ENCODE data around the gene ACAP3. TPM values are rescaled to one million over a fixed set of nuclear protein-coding genes. Genes with fewer than 3 reads are reported as not detected.

The ACAP3 gene
- total RNA-seq, 3 donors from 2014 or later = 19.7 to 33.4 (median 26.9) TPM

DNA sequence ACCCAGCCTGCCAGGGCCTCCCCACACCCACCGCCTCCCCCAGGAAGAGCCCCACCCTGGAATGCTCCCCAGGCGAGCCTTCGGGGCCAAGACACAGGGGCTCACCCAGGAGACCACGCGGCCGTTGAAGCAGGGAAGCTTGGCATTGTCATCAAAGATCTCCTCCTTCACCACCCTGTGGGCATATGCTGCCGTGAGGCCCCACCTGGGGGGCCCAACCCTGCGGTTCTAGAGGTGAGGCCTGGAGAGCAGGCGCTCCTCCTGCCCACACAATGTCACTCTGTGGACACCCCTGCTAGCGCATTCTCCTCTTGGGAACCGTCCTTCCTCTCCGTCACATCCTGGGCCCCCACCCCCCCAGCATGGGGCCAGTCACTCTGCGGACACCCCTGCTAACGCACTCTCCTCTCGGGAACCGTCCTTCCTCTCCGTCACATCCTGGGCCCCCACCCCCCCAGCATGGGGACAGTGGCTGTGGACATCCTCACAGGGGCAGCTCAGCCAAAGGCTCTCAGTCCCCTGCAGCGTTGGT, 34.9 kb upstream of the ACAP3 start:
- intact Hi-C loops (cut with DNase I; ENCODE audit: low total_unique reads) = no loop called here
- Histone ChIP-seq H3K27ac (no peak overlapping the region), H3K4me1 (peaks cover 6 to 26% of the 10 kb centered on the region in 2 donors), H3K9me3 (no peaks in the 10 kb centered on the region), H3K27me3 (no peaks in the 10 kb centered on the region), H3K4me3 (no peak overlapping the region), H3K36me3 (no peaks in the 10 kb centered on the region)
- TF ChIP-seq POLR2A (IDR thresholded peaks at IDR 0.05) (no peak), POLR2AphosphoS5 (IDR thresholded peaks at IDR 0.05) (no peak)
- TF ChIP-seq, protein P1, sequence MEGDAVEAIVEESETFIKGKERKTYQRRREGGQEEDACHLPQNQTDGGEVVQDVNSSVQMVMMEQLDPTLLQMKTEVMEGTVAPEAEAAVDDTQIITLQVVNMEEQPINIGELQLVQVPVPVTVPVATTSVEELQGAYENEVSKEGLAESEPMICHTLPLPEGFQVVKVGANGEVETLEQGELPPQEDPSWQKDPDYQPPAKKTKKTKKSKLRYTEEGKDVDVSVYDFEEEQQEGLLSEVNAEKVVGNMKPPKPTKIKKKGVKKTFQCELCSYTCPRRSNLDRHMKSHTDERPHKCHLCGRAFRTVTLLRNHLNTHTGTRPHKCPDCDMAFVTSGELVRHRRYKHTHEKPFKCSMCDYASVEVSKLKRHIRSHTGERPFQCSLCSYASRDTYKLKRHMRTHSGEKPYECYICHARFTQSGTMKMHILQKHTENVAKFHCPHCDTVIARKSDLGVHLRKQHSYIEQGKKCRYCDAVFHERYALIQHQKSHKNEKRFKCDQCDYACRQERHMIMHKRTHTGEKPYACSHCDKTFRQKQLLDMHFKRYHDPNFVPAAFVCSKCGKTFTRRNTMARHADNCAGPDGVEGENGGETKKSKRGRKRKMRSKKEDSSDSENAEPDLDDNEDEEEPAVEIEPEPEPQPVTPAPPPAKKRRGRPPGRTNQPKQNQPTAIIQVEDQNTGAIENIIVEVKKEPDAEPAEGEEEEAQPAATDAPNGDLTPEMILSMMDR (IDR thresholded peaks at IDR 0.05) = no peak
- DNase-seq (ENCODE audit: low spot score in 2 of 2) = no peak

DNA sequence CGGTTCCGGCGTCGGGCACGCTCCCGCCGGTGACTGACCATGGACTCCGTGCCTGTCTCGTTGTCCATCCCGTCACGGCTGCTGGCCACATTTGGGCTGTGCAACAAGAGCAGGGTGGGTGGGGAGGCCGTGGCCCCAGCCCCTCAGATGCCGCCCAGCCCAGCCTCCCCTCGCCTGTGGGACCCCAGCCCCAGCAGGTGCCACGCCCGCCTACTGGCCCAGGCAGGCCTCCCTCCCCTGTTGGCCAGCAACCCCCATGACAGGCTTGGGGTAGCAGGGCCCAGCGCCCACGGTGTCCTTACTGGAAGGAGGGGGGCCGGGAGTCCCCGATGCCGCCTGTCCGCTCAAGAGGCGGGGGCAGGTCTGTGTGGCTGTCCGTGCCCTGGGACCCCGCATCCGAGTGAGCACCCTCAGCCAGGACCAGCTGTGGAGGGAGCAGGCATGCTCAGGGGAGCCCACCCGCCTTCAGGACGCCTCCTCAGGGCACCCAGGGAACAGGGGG, 34.4 kb upstream of the ACAP3 start:
- H3K4me3 ChIP-seq = no peak overlapping the region
- no peaks in the 10 kb centered on the region for H3K27me3 ChIP-seq
- no peak for DNase-seq (ENCODE audit: low spot score in 2 of 2)
- no peaks in the 10 kb centered on the region for H3K36me3 ChIP-seq
- peaks cover under 1 to 23% of the 10 kb centered on the region in 2 donors for H3K4me1 ChIP-seq
- no peak overlapping the region for H3K27ac ChIP-seq
- TF ChIP-seq, protein P1 (IDR thresholded peaks at IDR 0.05) = no peak
- TF ChIP-seq POLR2AphosphoS5 (IDR thresholded peaks at IDR 0.05) (no peak), POLR2A (IDR thresholded peaks at IDR 0.05) (no peak)
- no peaks in the 10 kb centered on the region for H3K9me3 ChIP-seq
- intact Hi-C loops (cut with DNase I; ENCODE audit: low total_unique reads) = no loop called here

DNA sequence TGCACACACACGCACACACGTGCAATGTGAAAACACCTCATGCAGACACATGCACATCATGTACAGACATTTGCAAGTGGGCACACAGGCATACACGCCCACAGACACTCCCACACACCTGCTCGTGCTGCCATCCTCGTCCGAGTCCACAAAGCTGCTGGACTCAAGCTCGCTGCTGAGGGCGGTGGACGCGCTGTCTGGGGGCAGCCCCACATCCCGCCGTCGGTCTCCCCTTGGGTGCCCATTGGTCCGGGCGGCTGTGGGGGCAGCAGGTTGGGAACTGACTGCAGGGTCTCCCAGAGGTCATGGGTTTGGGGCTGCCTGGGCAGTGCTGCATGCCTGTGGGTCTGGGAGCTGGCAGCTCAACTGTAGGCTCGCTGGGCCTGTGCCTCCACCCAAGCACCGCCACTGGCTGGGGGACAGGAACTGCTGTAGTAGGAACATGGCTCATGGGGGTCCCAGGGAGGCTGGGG, 33.9 kb upstream of the ACAP3 start:
- no peak for DNase-seq (ENCODE audit: low spot score in 2 of 2)
- Histone ChIP-seq H3K27me3 (no peaks in the 10 kb centered on the region), H3K4me1 (peaks cover 0 to 18% of the 10 kb centered on the region in 2 donors), H3K9me3 (no peaks in the 10 kb centered on the region), H3K36me3 (no peaks in the 10 kb centered on the region), H3K27ac (no peak overlapping the region), H3K4me3 (no peak overlapping the region)
- TF ChIP-seq POLR2A (IDR thresholded peaks at IDR 0.05) (no peak), POLR2AphosphoS5 (IDR thresholded peaks at IDR 0.05) (no peak)
- TF ChIP-seq, protein P1 (IDR thresholded peaks at IDR 0.05) = no peak
- intact Hi-C loops (cut with DNase I; ENCODE audit: low total_unique reads) = no loop called here

DNA sequence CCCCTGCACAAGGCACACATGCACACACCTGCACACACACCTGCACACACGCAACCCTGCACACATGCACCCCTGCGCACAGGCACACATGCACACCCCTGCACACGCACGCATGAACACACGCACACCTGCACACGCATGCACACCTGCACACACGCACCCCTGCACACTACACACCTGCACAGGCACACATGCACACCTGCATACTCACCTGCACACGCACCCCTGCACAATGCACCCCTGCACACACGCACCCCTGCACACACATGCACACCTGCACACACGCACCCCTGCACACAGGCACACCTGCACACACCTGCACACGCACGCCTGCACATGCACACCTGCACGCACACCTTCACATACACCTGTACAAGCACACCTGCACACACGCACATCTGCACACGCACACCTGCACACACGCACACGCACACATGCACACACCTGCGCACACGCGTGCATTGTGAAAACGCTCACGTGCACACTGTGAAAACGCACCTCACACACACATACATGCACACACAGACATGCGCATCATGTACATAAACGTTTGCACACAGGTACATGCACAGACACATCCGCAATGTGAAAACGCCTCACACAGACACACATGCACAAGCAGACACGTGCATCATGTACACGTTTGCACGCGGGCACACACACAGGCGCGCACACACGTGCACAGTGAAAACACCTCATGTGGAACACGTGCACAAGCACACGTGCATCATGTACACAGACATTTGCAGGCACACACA, 33.2 kb upstream of the ACAP3 start:
- intact Hi-C loops (cut with DNase I; ENCODE audit: low total_unique reads) = no loop called here
- no peak for DNase-seq (ENCODE audit: low spot score in 2 of 2)
- H3K36me3 ChIP-seq = no peaks in the 10 kb centered on the region
- no peak for TF ChIP-seq POLR2AphosphoS5 (IDR thresholded peaks at IDR 0.05)
- no peak for TF ChIP-seq POLR2A (IDR thresholded peaks at IDR 0.05)
- TF ChIP-seq, protein P1 (IDR thresholded peaks at IDR 0.05) = no peak
- no peaks in the 10 kb centered on the region for H3K9me3 ChIP-seq
- no peak overlapping the region for H3K27ac ChIP-seq
- H3K27me3 ChIP-seq = no peaks in the 10 kb centered on the region
- no peak overlapping the region for H3K4me3 ChIP-seq
- peaks cover 0 to 12% of the 10 kb centered on the region in 2 donors for H3K4me1 ChIP-seq

DNA sequence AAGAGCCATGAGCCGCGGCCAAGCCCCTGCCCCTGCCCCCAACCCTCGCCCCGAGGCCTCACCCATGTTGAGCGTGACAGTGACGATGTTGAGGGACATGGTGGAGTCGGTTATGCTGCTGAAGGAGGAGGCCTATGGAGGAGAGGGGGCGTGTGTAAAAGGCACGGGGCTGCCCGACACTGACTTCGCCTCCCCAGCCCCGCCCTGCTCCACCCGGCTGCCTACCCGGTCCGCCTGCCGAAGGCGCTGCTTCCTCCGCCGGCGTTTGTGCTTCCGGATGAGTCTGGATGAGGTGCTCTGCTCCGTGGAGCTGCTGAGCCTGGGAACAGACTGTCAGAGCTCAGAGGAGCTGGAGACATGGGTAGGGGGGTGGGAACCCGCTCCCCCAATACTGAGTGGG, 32.5 kb upstream of the ACAP3 start:
- Histone ChIP-seq H3K27me3 (no peaks in the 10 kb centered on the region), H3K9me3 (no peaks in the 10 kb centered on the region), H3K4me3 (no peak overlapping the region), H3K4me1 (peaks cover 0 to 4% of the 10 kb centered on the region in 2 donors), H3K36me3 (no peaks in the 10 kb centered on the region), H3K27ac (no peak overlapping the region)
- intact Hi-C loops (cut with DNase I; ENCODE audit: low total_unique reads) = no loop called here
- TF ChIP-seq POLR2A (IDR thresholded peaks at IDR 0.05) = no peak
- TF ChIP-seq POLR2AphosphoS5 (IDR thresholded peaks at IDR 0.05) = no peak
- TF ChIP-seq, protein P1 (IDR thresholded peaks at IDR 0.05) = no peak
- no peak for DNase-seq (ENCODE audit: low spot score in 2 of 2)

All from breast epithelium (tissue), 4 donors.